HG03460 (cell line): ENCODE data around the gene ERCC1.

Source experiments
- ATAC-seq: cut with Tn5 transposase; IDR thresholded peaks from one replicate; pipeline ENCODE4 v1.9.1; 2021; ENCODE audit not compliant: unreplicated experiment

Gene ERCC1

GRCh38 chr19:45423589-45424190, at the start of gene ERCC1:
ERCC1 (minus strand) TSS chr19:45423917; CDS start chr19:45423374, 543 bp downstream.
- ATAC-seq, result peak; percentile 61

- no peak for ATAC-seq
Observed at GRCh38 chr19:45473367-45473681, 49.6 kb upstream of the ERCC1 start.

- ATAC-seq, result no peak
Observed at GRCh38 chr19:45472563-45473366, 49.0 kb upstream of the ERCC1 start.

- no peak for ATAC-seq
Observed at GRCh38 chr19:45471931-45472562, 48.3 kb upstream of the ERCC1 start.

- no peak for ATAC-seq
Observed at GRCh38 chr19:45471111-45471930, 47.6 kb upstream of the ERCC1 start.

- no peak for ATAC-seq
Observed at GRCh38 chr19:45470762-45471081, 47.0 kb upstream of the ERCC1 start.

GRCh38 chr19:45469945-45470761, 46.4 kb upstream of the ERCC1 start:
- ATAC-seq, result no peak

- peak; percentile 57 for ATAC-seq
Observed at GRCh38 chr19:45469132-45469944, 45.6 kb upstream of the ERCC1 start.

GRCh38 chr19:45468803-45469131, 45.0 kb upstream of the ERCC1 start:
- ATAC-seq, result peak; percentile 21

- no peak for ATAC-seq
Observed at GRCh38 chr19:45468159-45468651, 44.5 kb upstream of the ERCC1 start.

- peak; percentile 41 for ATAC-seq
Observed at GRCh38 chr19:45467456-45468158, 43.9 kb upstream of the ERCC1 start, which contains the start of gene FOSB. FOSB (plus strand) TSS chr19:45467996; CDS start chr19:45468587, 591 bp downstream.

- no peak for ATAC-seq
Observed at GRCh38 chr19:45467115-45467455, 43.4 kb upstream of the ERCC1 start.

GRCh38 chr19:45464852-45465441, 41.2 kb upstream of the ERCC1 start:
- no peak for ATAC-seq

- ATAC-seq, result no peak
Observed at GRCh38 chr19:45464274-45464673, 40.6 kb upstream of the ERCC1 start.

- no peak for ATAC-seq
Observed at GRCh38 chr19:45463241-45463640, 39.5 kb upstream of the ERCC1 start.

GRCh38 chr19:45462174-45462573, 38.5 kb upstream of the ERCC1 start:
- ATAC-seq, result no peak

GRCh38 chr19:45460807-45461347, 37.2 kb upstream of the ERCC1 start:
- no peak for ATAC-seq

GRCh38 chr19:45457776-45458175, 34.1 kb upstream of the ERCC1 start:
- ATAC-seq, result no peak

- no peak for ATAC-seq
Observed at GRCh38 chr19:45456500-45456815, 32.7 kb upstream of the ERCC1 start.
